ENCODE data around the gene LAGE3. TPM values are rescaled to one million over a fixed set of nuclear protein-coding genes. Genes with fewer than 3 reads are reported as not detected.

Gene LAGE3
- total RNA-seq, 1 donor from 2014 or later: 20.0 TPM

GRCh38 chrX:154515966-154516655, 37.0 kb upstream of the LAGE3 start, which contains the start of gene FAM3A:
TSS of gene FAM3A (minus strand) at chrX:154516232. CDS start at chrX:154515772, 460 bp downstream.
- Histone ChIP-seq H3K27ac (ENCODE audit: low read depth, low read length) (peak within 1 kb of the TSS; percentile 76), H2AFZ (ENCODE audit: low read depth, low read length) (peak within 1 kb of the TSS; percentile 86), H3K9ac (ENCODE audit: low read length) (peak within 1 kb of the TSS; percentile 87), H3K4me1 (ENCODE audit: insufficient read depth, low read length) (peaks cover 10% of the 10 kb centered on the region), H3K4me2 (ENCODE audit: low read length) (peak within 1 kb of the TSS; percentile 95), H3K4me3 (ENCODE audit: insufficient read depth, low read depth, low read length) (peak within 1 kb of the TSS; percentile 67), H3K27me3 (ENCODE audit: insufficient read depth, low read length) (no peaks in the 10 kb centered on the region), H3K79me2 (ENCODE audit: insufficient read depth, low read length) (peaks cover 7% of the 10 kb centered on the region), H4K20me1 (ENCODE audit: insufficient read depth, low read length) (no peaks in the 10 kb centered on the region), H3K36me3 (ENCODE audit: insufficient read depth, low read length) (no peaks in the 10 kb centered on the region), H3K9me3 (ENCODE audit: insufficient read depth, low read depth, low read length) (no peaks in the 10 kb centered on the region)
- FAIRE-seq: peak; percentile 82
- peak within 1 kb of the TSS; percentile 87 for H3K27ac Mint-ChIP-seq (ENCODE audit: unreplicated experiment)
- peak; percentile 60 for DNase-seq (ENCODE audit: low read depth)
- no peak for TF ChIP-seq CTCF (IDR thresholded peaks at IDR 0.05; ENCODE audit: insufficient read depth, low read depth, low read length)
- TF ChIP-seq EZH2 (IDR thresholded peaks at IDR 0.05; ENCODE audit: insufficient read depth, low read length): no peak
- H3K27me3 Mint-ChIP-seq (ENCODE audit: low read depth, unreplicated experiment): no peaks in the 10 kb centered on the region
- H3K4me1 Mint-ChIP-seq (ENCODE audit: low read depth, unreplicated experiment): peaks cover 5% of the 10 kb centered on the region
- peak within 1 kb of the TSS; percentile 84 for H3K4me3 Mint-ChIP-seq (ENCODE audit: unreplicated experiment)
- H3K9me3 Mint-ChIP-seq (ENCODE audit: unreplicated experiment): no peaks in the 10 kb centered on the region
- H3K36me3 Mint-ChIP-seq (ENCODE audit: low read depth, unreplicated experiment): peaks cover 2% of the 10 kb centered on the region

DNA sequence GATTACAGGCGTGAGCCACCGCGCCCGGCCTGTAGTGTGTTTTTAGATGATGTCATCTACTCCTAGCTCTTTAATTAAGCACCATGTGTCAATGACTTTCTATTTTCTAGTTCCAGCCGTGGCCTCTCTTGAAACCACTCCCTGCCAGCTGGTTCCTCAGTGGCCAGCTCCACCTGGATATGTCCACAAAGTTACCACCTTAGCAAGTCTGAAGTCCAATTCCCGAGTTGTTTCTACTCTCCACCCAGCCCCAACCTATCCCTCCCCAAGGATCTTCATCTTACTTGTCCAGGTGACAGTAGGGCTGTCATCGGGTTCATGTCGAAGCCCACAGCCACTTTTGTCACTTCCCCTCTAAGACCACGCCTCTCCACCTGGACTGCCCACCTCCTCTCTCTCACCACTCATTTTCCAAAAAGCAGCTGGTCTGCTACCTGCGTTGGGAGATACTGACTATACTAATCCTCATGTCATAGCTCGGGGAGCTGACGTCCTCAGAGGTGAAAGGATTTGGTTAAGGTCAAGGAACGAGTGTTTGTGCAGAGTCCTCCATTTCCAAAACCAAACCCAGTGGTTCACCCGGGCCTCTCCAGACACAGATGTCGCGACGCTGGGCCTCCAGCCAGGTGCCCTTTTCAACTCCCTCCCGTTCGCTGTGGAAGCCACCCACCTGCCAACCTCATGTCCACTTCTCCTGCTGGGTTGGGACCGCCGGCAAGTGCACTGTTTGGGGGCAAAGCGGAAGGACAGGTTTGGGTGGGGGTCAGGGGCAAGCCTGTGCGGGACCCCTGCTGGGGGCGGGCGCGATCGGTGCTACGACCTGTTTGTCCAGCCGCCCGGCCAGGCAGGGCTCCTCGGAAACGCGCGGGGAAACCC, 36.2 kb upstream of the LAGE3 start:
- H3K36me3 Mint-ChIP-seq (ENCODE audit: low read depth, unreplicated experiment): peaks cover 2% of the 10 kb centered on the region
- H3K9ac ChIP-seq (ENCODE audit: low read length): peak overlapping the region; percentile 87
- no peaks in the 10 kb centered on the region for H4K20me1 ChIP-seq (ENCODE audit: insufficient read depth, low read length)
- DNase-seq (ENCODE audit: low read depth) (no peak), FAIRE-seq (no peak)
- peak overlapping the region; percentile 76 for H3K27ac ChIP-seq (ENCODE audit: low read depth, low read length)
- no peak for TF ChIP-seq EZH2 (IDR thresholded peaks at IDR 0.05; ENCODE audit: insufficient read depth, low read length)
- no peak for TF ChIP-seq CTCF (IDR thresholded peaks at IDR 0.05; ENCODE audit: insufficient read depth, low read depth, low read length)
- H3K9me3 Mint-ChIP-seq (ENCODE audit: unreplicated experiment): no peaks in the 10 kb centered on the region
- H3K36me3 ChIP-seq (ENCODE audit: insufficient read depth, low read length): no peaks in the 10 kb centered on the region
- peaks cover 7% of the 10 kb centered on the region for H3K79me2 ChIP-seq (ENCODE audit: insufficient read depth, low read length)
- no peaks in the 10 kb centered on the region for H3K27me3 Mint-ChIP-seq (ENCODE audit: low read depth, unreplicated experiment)
- H3K4me3 Mint-ChIP-seq (ENCODE audit: unreplicated experiment): peak overlapping the region; percentile 84
- H3K4me2 ChIP-seq (ENCODE audit: low read length): peak overlapping the region; percentile 93
- peak overlapping the region; percentile 67 for H3K4me3 ChIP-seq (ENCODE audit: insufficient read depth, low read depth, low read length)
- H3K27ac Mint-ChIP-seq (ENCODE audit: unreplicated experiment): peak overlapping the region; percentile 87
- peaks cover 5% of the 10 kb centered on the region for H3K4me1 Mint-ChIP-seq (ENCODE audit: low read depth, unreplicated experiment)
- no peaks in the 10 kb centered on the region for H3K9me3 ChIP-seq (ENCODE audit: insufficient read depth, low read depth, low read length)
- peak overlapping the region; percentile 71 for H2AFZ ChIP-seq (ENCODE audit: low read depth, low read length)
- H3K4me1 ChIP-seq (ENCODE audit: insufficient read depth, low read length): peaks cover 10% of the 10 kb centered on the region
- H3K27me3 ChIP-seq (ENCODE audit: insufficient read depth, low read length): no peaks in the 10 kb centered on the region
